ENCODE measurements around the gene GDF15. TPM values are rescaled to one million over a fixed set of nuclear protein-coding genes. Genes with fewer than 3 reads are reported as not detected.

GDF15 gene
- total RNA-seq, 1 donor from 2014 or later: 8.9 TPM

DNA sequence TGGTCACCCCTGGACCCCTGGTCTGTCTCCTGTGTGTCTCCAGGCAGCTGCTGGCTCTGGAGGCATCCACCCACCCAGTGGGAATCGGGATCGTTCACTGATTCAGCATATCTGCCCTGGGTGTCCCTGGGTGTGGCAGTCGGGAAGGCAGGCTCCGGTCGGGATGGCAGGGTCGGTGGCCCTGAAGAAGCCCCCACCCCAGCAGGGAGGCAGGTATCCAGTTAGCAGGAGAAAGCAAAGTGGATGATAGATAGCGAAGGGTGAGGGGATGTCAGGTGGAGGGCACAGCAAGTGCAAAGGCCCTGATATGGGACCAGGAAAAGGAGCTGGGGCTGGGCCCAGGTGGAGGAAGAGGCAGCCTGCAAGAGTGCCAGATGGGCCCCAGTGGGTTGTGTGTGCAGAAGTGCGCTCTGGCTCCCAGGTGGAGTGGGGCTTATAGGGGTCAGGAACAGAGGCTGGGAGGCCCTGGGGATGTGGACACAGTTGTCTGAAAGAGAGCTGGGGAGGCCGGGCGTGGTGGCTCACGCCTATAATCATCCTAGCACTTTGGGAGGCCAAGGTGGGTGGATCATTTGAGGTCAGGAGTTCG is 35.5 kb downstream of the GDF15 start:
- peaks cover 14% of the 10 kb centered on the region for H3K27me3 Mint-ChIP-seq (ENCODE audit: unreplicated experiment)
- H3K4me1 Mint-ChIP-seq (ENCODE audit: low read depth, unreplicated experiment): peaks cover 26% of the 10 kb centered on the region
- no peak for DNase-seq
- no peaks in the 10 kb centered on the region for H3K36me3 Mint-ChIP-seq (ENCODE audit: unreplicated experiment)
- H3K4me3 Mint-ChIP-seq (ENCODE audit: unreplicated experiment): peak overlapping the region; percentile 95
- TF ChIP-seq, protein P1, sequence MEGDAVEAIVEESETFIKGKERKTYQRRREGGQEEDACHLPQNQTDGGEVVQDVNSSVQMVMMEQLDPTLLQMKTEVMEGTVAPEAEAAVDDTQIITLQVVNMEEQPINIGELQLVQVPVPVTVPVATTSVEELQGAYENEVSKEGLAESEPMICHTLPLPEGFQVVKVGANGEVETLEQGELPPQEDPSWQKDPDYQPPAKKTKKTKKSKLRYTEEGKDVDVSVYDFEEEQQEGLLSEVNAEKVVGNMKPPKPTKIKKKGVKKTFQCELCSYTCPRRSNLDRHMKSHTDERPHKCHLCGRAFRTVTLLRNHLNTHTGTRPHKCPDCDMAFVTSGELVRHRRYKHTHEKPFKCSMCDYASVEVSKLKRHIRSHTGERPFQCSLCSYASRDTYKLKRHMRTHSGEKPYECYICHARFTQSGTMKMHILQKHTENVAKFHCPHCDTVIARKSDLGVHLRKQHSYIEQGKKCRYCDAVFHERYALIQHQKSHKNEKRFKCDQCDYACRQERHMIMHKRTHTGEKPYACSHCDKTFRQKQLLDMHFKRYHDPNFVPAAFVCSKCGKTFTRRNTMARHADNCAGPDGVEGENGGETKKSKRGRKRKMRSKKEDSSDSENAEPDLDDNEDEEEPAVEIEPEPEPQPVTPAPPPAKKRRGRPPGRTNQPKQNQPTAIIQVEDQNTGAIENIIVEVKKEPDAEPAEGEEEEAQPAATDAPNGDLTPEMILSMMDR (IDR thresholded peaks at IDR 0.05; ENCODE audit: partially characterized antibody, unreplicated experiment): no peak
- H3K9me3 Mint-ChIP-seq (ENCODE audit: unreplicated experiment): peaks cover 22% of the 10 kb centered on the region
- peak overlapping the region; percentile 64 for H3K27ac Mint-ChIP-seq (ENCODE audit: unreplicated experiment)

- peak overlapping the region; percentile 62 for H3K27ac Mint-ChIP-seq (ENCODE audit: unreplicated experiment)
- H3K4me1 Mint-ChIP-seq (ENCODE audit: low read depth, unreplicated experiment): peaks cover 25% of the 10 kb centered on the region
- TF ChIP-seq, protein P1 (IDR thresholded peaks at IDR 0.05; ENCODE audit: partially characterized antibody, unreplicated experiment): no peak
- peak overlapping the region; percentile 73 for H3K4me3 Mint-ChIP-seq (ENCODE audit: unreplicated experiment)
- H3K9me3 Mint-ChIP-seq (ENCODE audit: unreplicated experiment): peaks cover 22% of the 10 kb centered on the region
- DNase-seq: no peak
- H3K36me3 Mint-ChIP-seq (ENCODE audit: unreplicated experiment): no peaks in the 10 kb centered on the region
- peaks cover 14% of the 10 kb centered on the region for H3K27me3 Mint-ChIP-seq (ENCODE audit: unreplicated experiment)
These were observed 36.7 kb downstream of the GDF15 start for GRCh38 chr19:18422530-18423191.

DNA sequence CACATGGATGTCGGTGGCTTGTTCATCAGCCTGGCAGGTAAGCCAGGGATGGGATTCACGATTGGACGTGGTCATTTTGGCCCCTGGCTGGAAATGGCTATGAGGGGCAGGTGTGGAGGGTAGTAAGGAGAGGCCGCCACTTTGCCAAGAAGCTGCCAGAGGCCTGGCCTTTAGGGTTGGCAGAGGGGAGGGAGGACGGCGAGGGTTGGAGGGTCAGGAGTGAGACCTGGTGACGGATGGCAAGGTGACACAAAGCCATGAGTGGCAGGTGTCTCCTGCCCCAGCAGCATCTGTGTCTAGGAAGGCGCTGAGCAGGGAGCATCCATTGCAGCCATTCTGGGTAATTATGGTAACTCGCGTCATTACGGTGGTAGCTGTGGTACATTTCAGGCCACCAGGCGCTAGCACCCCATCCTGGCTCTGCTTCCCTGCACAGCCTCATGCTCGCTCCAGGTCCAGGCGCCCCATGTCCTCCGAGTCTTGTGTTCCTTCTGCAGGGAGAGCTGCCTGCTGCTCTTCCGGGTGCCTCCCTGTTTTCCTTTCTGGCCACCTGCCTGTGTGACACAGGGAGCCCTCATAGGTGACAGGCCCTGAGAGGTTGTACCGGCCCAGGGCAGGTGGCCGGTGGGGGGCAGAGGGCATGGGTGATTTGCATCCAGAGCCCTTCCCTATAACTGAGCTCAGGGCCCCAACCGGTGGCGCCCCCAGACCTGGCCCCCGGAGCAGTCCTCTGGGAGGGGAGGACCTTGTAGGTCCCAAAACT is 37.5 kb downstream of the GDF15 start:
- peaks cover 14% of the 10 kb centered on the region for H3K27me3 Mint-ChIP-seq (ENCODE audit: unreplicated experiment)
- TF ChIP-seq, protein P1 (IDR thresholded peaks at IDR 0.05; ENCODE audit: partially characterized antibody, unreplicated experiment): no peak

DNA sequence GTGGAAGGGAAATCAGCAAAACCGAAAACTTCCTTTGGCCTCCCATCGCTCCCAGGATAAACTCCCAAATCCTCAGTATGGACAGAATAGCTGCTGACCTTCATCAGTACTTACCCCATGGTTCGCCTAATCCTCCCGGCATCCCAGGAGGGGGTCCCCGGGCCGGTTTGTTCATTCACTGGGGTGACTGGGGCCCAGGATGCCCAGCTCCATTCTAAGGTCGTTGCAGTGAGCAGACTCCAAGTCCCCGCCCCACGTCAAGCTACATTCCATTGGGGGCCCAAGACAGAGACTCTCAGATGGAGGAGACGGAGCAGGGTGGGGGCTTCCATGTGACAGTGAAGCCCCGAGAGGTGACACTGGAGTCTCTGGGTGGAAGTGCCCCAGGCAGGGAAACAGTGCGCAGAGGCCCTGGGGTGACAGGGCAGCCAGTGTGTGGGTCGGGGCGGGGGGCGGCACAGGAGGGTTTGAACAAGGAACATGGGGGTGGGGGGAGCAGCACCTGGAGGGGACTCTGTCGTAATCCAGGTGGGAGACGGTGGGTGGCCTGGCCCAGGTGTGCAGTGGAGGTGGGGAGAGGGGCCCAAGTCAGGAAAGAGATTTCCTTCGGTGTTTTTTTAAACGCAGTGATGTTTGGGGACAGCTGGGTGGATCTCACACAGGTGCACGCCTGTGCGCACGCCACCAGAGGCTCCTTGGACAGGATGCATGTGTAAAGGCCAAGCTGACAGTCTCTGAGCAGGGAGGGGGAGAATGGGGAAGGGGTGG is 38.3 kb downstream of the GDF15 start:
- Mint-ChIP-seq H3K4me1 (ENCODE audit: low read depth, unreplicated experiment) (peaks cover 25% of the 10 kb centered on the region), H3K4me3 (ENCODE audit: unreplicated experiment) (peak overlapping the region; percentile 59), H3K9me3 (ENCODE audit: unreplicated experiment) (peaks cover 22% of the 10 kb centered on the region), H3K36me3 (ENCODE audit: unreplicated experiment) (no peaks in the 10 kb centered on the region), H3K27ac (ENCODE audit: unreplicated experiment) (no peak overlapping the region), H3K27me3 (ENCODE audit: unreplicated experiment) (peaks cover 11% of the 10 kb centered on the region)
- TF ChIP-seq, protein P1 (IDR thresholded peaks at IDR 0.05; ENCODE audit: partially characterized antibody, unreplicated experiment): no peak
- DNase-seq: no peak

More for the DNA sequence above, 37.5 kb downstream of the GDF15 start:
- H3K4me3 Mint-ChIP-seq (ENCODE audit: unreplicated experiment): peak overlapping the region; percentile 73
- H3K4me1 Mint-ChIP-seq (ENCODE audit: low read depth, unreplicated experiment): peaks cover 27% of the 10 kb centered on the region
- H3K36me3 Mint-ChIP-seq (ENCODE audit: unreplicated experiment): no peaks in the 10 kb centered on the region
- DNase-seq: no peak
- peak overlapping the region; percentile 62 for H3K27ac Mint-ChIP-seq (ENCODE audit: unreplicated experiment)
- H3K9me3 Mint-ChIP-seq (ENCODE audit: unreplicated experiment): peaks cover 23% of the 10 kb centered on the region

All from glutamatergic neuron (in vitro differentiated cells).